ENCODE data around the gene GATA1. TPM values are rescaled to one million over a fixed set of nuclear protein-coding genes. Genes with fewer than 3 reads are reported as not detected.

GATA1 gene
- total and polyA plus RNA-seq, 4 donors: 0.57 TPM; not detected in 3

- intact Hi-C loops (cut with DNase I): no loop called here
- Histone ChIP-seq H3K27ac (ENCODE audit: low read depth in 1 of 2, low read length in 2 of 2) (no peak overlapping the region), H3K4me1 (ENCODE audit: control insufficient read depth in 1 of 2, insufficient read depth in 2 of 2, low read length in 2 of 2) (no peaks in the 10 kb centered on the region), H3K4me3 (ENCODE audit: low read length in 2 of 2) (no peak overlapping the region), H3K9me3 (ENCODE audit: control insufficient read depth, low read length) (no peaks in the 10 kb centered on the region), H3K36me3 (ENCODE audit: control insufficient read depth in 1 of 2, insufficient read depth in 2 of 2, low read length in 1 of 2) (no peaks in the 10 kb centered on the region), H3K27me3 (ENCODE audit: control insufficient read depth in 1 of 2, insufficient read depth in 2 of 2, low read length in 1 of 2) (no peaks in the 10 kb centered on the region)
- WGBS, 2 donors: 89 to 92% methylated on average over 6 of the region's 6 CpGs
- DNase-seq (no peak), ATAC-seq (ENCODE audit: low FRiP score) (no peak)
Measured at GRCh38 chrX:48781705-48782104, 4.7 kb upstream of the GATA1 start.

- intact Hi-C loops (cut with DNase I): no loop called here
- Histone ChIP-seq H3K9me3 (ENCODE audit: control insufficient read depth, low read length) (no peaks in the 10 kb centered on the region), H3K36me3 (ENCODE audit: control insufficient read depth in 1 of 2, insufficient read depth in 2 of 2, low read length in 1 of 2) (no peaks in the 10 kb centered on the region), H3K4me3 (ENCODE audit: low read length in 2 of 2) (no peak overlapping the region), H3K4me1 (ENCODE audit: control insufficient read depth in 1 of 2, insufficient read depth in 2 of 2, low read length in 2 of 2) (no peaks in the 10 kb centered on the region), H3K27me3 (ENCODE audit: control insufficient read depth in 1 of 2, insufficient read depth in 2 of 2, low read length in 1 of 2) (no peaks in the 10 kb centered on the region), H3K27ac (ENCODE audit: low read depth in 1 of 2, low read length in 2 of 2) (no peak overlapping the region)
- WGBS, 2 donors: 61 to 62% methylated on average over 2 of the region's 2 CpGs
- ATAC-seq (ENCODE audit: low FRiP score) (no peak), DNase-seq (no peak)
Measured at GRCh38 chrX:48782216-48782615, 4.2 kb upstream of the GATA1 start.

GRCh38 chrX:48782795-48783194, 3.6 kb upstream of the GATA1 start:
- WGBS, 2 donors: 76 to 80% methylated on average over 13 of the region's 13 CpGs

GRCh38 chrX:48784726-48785125, 1.7 kb upstream of the GATA1 start:
- DNase-seq: no peak
- 50 to 53% methylated on average over 3 of the region's 3 CpGs for WGBS, 2 donors
- intact Hi-C loops (cut with DNase I): no loop called here

More at GRCh38 chrX:48782795-48783194, 3.6 kb upstream of the GATA1 start:
- Histone ChIP-seq H3K27me3 (ENCODE audit: control insufficient read depth in 1 of 2, insufficient read depth in 2 of 2, low read length in 1 of 2) (no peaks in the 10 kb centered on the region), H3K4me1 (ENCODE audit: control insufficient read depth in 1 of 2, insufficient read depth in 2 of 2, low read length in 2 of 2) (no peaks in the 10 kb centered on the region), H3K4me3 (ENCODE audit: low read length in 2 of 2) (no peak overlapping the region), H3K9me3 (ENCODE audit: control insufficient read depth, low read length) (no peaks in the 10 kb centered on the region), H3K36me3 (ENCODE audit: control insufficient read depth in 1 of 2, insufficient read depth in 2 of 2, low read length in 1 of 2) (no peaks in the 10 kb centered on the region), H3K27ac (ENCODE audit: low read depth in 1 of 2, low read length in 2 of 2) (no peak overlapping the region)
- ATAC-seq (ENCODE audit: low FRiP score) (peak; percentile 11), DNase-seq (no peak)
- intact Hi-C loops (cut with DNase I): no loop called here

GRCh38 chrX:48785186-48785539, 1.2 kb upstream of the GATA1 start:
- H3K9me3 ChIP-seq (ENCODE audit: control insufficient read depth, low read length): no peaks in the 10 kb centered on the region
- ATAC-seq (ENCODE audit: low FRiP score) (no peak), DNase-seq (no peak)
- H3K4me3 ChIP-seq (ENCODE audit: low read length in 2 of 2): no peak overlapping the region
- no peaks in the 10 kb centered on the region for H3K36me3 ChIP-seq (ENCODE audit: control insufficient read depth in 1 of 2, insufficient read depth in 2 of 2, low read length in 1 of 2)
- H3K4me1 ChIP-seq (ENCODE audit: control insufficient read depth in 1 of 2, insufficient read depth in 2 of 2, low read length in 2 of 2): no peaks in the 10 kb centered on the region
- H3K27me3 ChIP-seq (ENCODE audit: control insufficient read depth in 1 of 2, insufficient read depth in 2 of 2, low read length in 1 of 2): no peaks in the 10 kb centered on the region
- 85 to 86% methylated on average over 1 of the region's 1 CpG for WGBS, 2 donors
- H3K27ac ChIP-seq (ENCODE audit: low read depth in 1 of 2, low read length in 2 of 2): no peak overlapping the region
- intact Hi-C loops (cut with DNase I): no loop called here

More at GRCh38 chrX:48784726-48785125, 1.7 kb upstream of the GATA1 start:
- no peaks in the 10 kb centered on the region for H3K36me3 ChIP-seq (ENCODE audit: control insufficient read depth in 1 of 2, insufficient read depth in 2 of 2, low read length in 1 of 2)
- no peaks in the 10 kb centered on the region for H3K4me1 ChIP-seq (ENCODE audit: control insufficient read depth in 1 of 2, insufficient read depth in 2 of 2, low read length in 2 of 2)
- no peak for ATAC-seq (ENCODE audit: low FRiP score)
- no peak overlapping the region for H3K27ac ChIP-seq (ENCODE audit: low read depth in 1 of 2, low read length in 2 of 2)
- no peaks in the 10 kb centered on the region for H3K27me3 ChIP-seq (ENCODE audit: control insufficient read depth in 1 of 2, insufficient read depth in 2 of 2, low read length in 1 of 2)
- H3K9me3 ChIP-seq (ENCODE audit: control insufficient read depth, low read length): no peaks in the 10 kb centered on the region
- no peak overlapping the region for H3K4me3 ChIP-seq (ENCODE audit: low read length in 2 of 2)

GRCh38 chrX:48785540-48786214, 713 bp upstream of the GATA1 start:
- H3K4me1 ChIP-seq (ENCODE audit: control insufficient read depth in 1 of 2, insufficient read depth in 2 of 2, low read length in 2 of 2): no peaks in the 10 kb centered on the region
- intact Hi-C loops (cut with DNase I): no loop called here
- H3K36me3 ChIP-seq (ENCODE audit: control insufficient read depth in 1 of 2, insufficient read depth in 2 of 2, low read length in 1 of 2): no peaks in the 10 kb centered on the region
- H3K27ac ChIP-seq (ENCODE audit: low read depth in 1 of 2, low read length in 2 of 2): no peak overlapping the region
- no peaks in the 10 kb centered on the region for H3K9me3 ChIP-seq (ENCODE audit: control insufficient read depth, low read length)
- 71 to 75% methylated on average over 16 of the region's 16 CpGs for WGBS, 2 donors
- no peaks in the 10 kb centered on the region for H3K27me3 ChIP-seq (ENCODE audit: control insufficient read depth in 1 of 2, insufficient read depth in 2 of 2, low read length in 1 of 2)
- DNase-seq (no peak), ATAC-seq (ENCODE audit: low FRiP score) (no peak)
- H3K4me3 ChIP-seq (ENCODE audit: low read length in 2 of 2): no peak overlapping the region

- H3K4me1 ChIP-seq (ENCODE audit: control insufficient read depth in 1 of 2, insufficient read depth in 2 of 2, low read length in 2 of 2): no peaks in the 10 kb centered on the region
- no peaks in the 10 kb centered on the region for H3K36me3 ChIP-seq (ENCODE audit: control insufficient read depth in 1 of 2, insufficient read depth in 2 of 2, low read length in 1 of 2)
- 60 to 69% methylated on average over 6 of the region's 6 CpGs for WGBS, 2 donors
- DNase-seq (no peak), ATAC-seq (ENCODE audit: low FRiP score) (no peak)
- intact Hi-C loops (cut with DNase I): no loop called here
- no peaks in the 10 kb centered on the region for H3K9me3 ChIP-seq (ENCODE audit: control insufficient read depth, low read length)
- H3K27me3 ChIP-seq (ENCODE audit: control insufficient read depth in 1 of 2, insufficient read depth in 2 of 2, low read length in 1 of 2): no peaks in the 10 kb centered on the region
- H3K27ac ChIP-seq (ENCODE audit: low read depth in 1 of 2, low read length in 2 of 2): no peak overlapping the region
- H3K4me3 ChIP-seq (ENCODE audit: low read length in 2 of 2): no peak overlapping the region
Measured at GRCh38 chrX:48786825-48787504, 575 bp downstream of the GATA1 start.

GRCh38 chrX:48787505-48788443, 1.4 kb downstream of the GATA1 start:
- intact Hi-C loops (cut with DNase I): no loop called here
- H3K36me3 ChIP-seq (ENCODE audit: control insufficient read depth in 1 of 2, insufficient read depth in 2 of 2, low read length in 1 of 2): no peaks in the 10 kb centered on the region
- H3K27me3 ChIP-seq (ENCODE audit: control insufficient read depth in 1 of 2, insufficient read depth in 2 of 2, low read length in 1 of 2): no peaks in the 10 kb centered on the region
- H3K4me1 ChIP-seq (ENCODE audit: control insufficient read depth in 1 of 2, insufficient read depth in 2 of 2, low read length in 2 of 2): no peaks in the 10 kb centered on the region
- DNase-seq (no peak), ATAC-seq (ENCODE audit: low FRiP score) (no peak)
- H3K4me3 ChIP-seq (ENCODE audit: low read length in 2 of 2): no peak overlapping the region
- 50 to 53% methylated on average over 17 of the region's 17 CpGs for WGBS, 2 donors
- H3K9me3 ChIP-seq (ENCODE audit: control insufficient read depth, low read length): no peaks in the 10 kb centered on the region
- no peak overlapping the region for H3K27ac ChIP-seq (ENCODE audit: low read depth in 1 of 2, low read length in 2 of 2)

Measured in aorta (tissue), 5 donors.